Keratinocyte (primary cell): Measurements from ENCODE around the gene FLT3LG. TPM values are rescaled to one million over a fixed set of nuclear protein-coding genes. Genes with fewer than 3 reads are reported as not detected.
A peak's percentile ranks its signal among the peaks of the same experiment; 100 is the strongest.

Experiments used
- DNase-seq: peaks from one replicate; pipeline ENCODE4 v3.0.0-alpha.2; 2011; ENCODE audit warnings: low read depth, missing footprints, low spot score
- FAIRE-seq: peaks from 2 replicates; lab custom pipeline; 2011; peaks lifted over from hg19 to GRCh38; lab: Jason Lieb, UNC
- H2AFZ ChIP-seq: 2 replicates; pipeline ENCODE4 v1.6.0; 2012; ENCODE audit warnings: low read length, control low read depth, inconsistent platforms; ENCODE audit not compliant: control insufficient read depth
- H3K27ac ChIP-seq: 2 replicates; pipeline ENCODE4 v1.5.1; 2011; ENCODE audit warnings: low read length; ENCODE audit not compliant: control insufficient read depth, insufficient read depth
- H3K27me3 ChIP-seq: 3 replicates; pipeline ENCODE4 v1.6.0; 2011; ENCODE audit warnings: low read length; ENCODE audit not compliant: control insufficient read depth, insufficient read depth; ENCODE audit errors: extremely low read depth
- H3K36me3 ChIP-seq, 2 experiments: 2 replicates in 1 of 2; 3 replicates in 1 of 2; pipeline ENCODE4 v1.5.1; 2011; ENCODE audit warnings: low read length in 2 of 2, mild to moderate bottlenecking in 1 of 2; ENCODE audit not compliant: control insufficient read depth in 2 of 2, insufficient read depth in 2 of 2; ENCODE audit errors: extremely low read depth in 1 of 2
- H3K4me1 ChIP-seq: 3 replicates; pipeline ENCODE4 v1.5.1; 2011; ENCODE audit warnings: low read length; ENCODE audit not compliant: control insufficient read depth, insufficient read depth; ENCODE audit errors: extremely low read depth
- H3K4me2 ChIP-seq: 3 replicates; pipeline ENCODE4 v1.6.0; 2011; ENCODE audit warnings: low read depth, low read length; ENCODE audit not compliant: control insufficient read depth, insufficient read depth; ENCODE audit errors: extremely low read depth
- H3K4me3 ChIP-seq, 3 experiments: fragments of 200-600 bp in 1 of 3; sonication (generic) in 1 of 3; 2 replicates in 2 of 3; 3 replicates in 1 of 3; pipeline ENCODE4 v1.5.1; 2011 to 2016; ENCODE audit warnings: low read length in 3 of 3, mild to moderate bottlenecking in 3 of 3, control low read depth in 2 of 3, inconsistent platforms in 1 of 3, low read depth in 1 of 3, mixed read lengths in 1 of 3, mixed run types in 1 of 3, moderate library complexity in 1 of 3; ENCODE audit not compliant: control insufficient read depth in 2 of 3, insufficient read depth in 2 of 3; ENCODE audit errors: extremely low read depth in 1 of 3
- H3K79me2 ChIP-seq: 2 replicates; pipeline ENCODE4 v1.6.0; 2012; ENCODE audit warnings: low read length; ENCODE audit not compliant: control insufficient read depth, insufficient read depth
- H3K9ac ChIP-seq: 3 replicates; pipeline ENCODE4 v1.6.0; 2011; ENCODE audit warnings: low read length; ENCODE audit not compliant: control insufficient read depth, insufficient read depth; ENCODE audit errors: extremely low read depth
- H3K9me1 ChIP-seq: 3 replicates; pipeline ENCODE4 v1.6.0; 2011; ENCODE audit warnings: low read length; ENCODE audit not compliant: control insufficient read depth, insufficient read depth; ENCODE audit errors: extremely low read depth
- H3K9me3 ChIP-seq: 2 replicates; pipeline ENCODE4 v1.5.1; 2012; ENCODE audit warnings: low read depth, low read length; ENCODE audit not compliant: control insufficient read depth
- H4K20me1 ChIP-seq: 3 replicates; pipeline ENCODE4 v1.6.0; 2011; ENCODE audit warnings: low read length; ENCODE audit not compliant: control insufficient read depth, insufficient read depth; ENCODE audit errors: extremely low read depth
- EZH2 ChIP-seq: IDR thresholded peaks from one replicate; pipeline ENCODE4 v1.6.1; 2012; ENCODE audit warnings: inconsistent platforms, mild to moderate bottlenecking, low read length, moderate library complexity
- dilution Hi-C: fragments of 300-500 bp; cut with MboI; formaldehyde crosslinking; loops from one replicate; pipeline ENCODE4 v1.7.0; 2020; ENCODE audit warnings: low sequenced_read_pairs; ENCODE audit not compliant: extremely low pct_ligation_motif_present
- polyA plus RNA-seq, 5 experiments: library from polyadenylated mRNA; depleted of rRNA in 3 of 5; stranded (reverse) in 3 of 5; stranded (forward) in 1 of 5; unstranded in 1 of 5; fragments of >200 nt; gene quantifications; 1 replicate in 1 of 5; 2 replicates in 3 of 5; 3 replicates in 1 of 5; pipeline versions ENCODE4 v1.2.1 to v1.2.3, GENCODE V29; 2011 to 2012; ENCODE audit warnings: missing spikeins in 2 of 5, low read depth in 1 of 5, low replicate concordance in 1 of 5
- TF ChIP-seq, protein P1 (sequence below), 3 experiments: IDR thresholded peaks in 1 of 3; conservative IDR thresholded peaks in 1 of 3; optimal IDR thresholded peaks in 1 of 3; 2 replicates in 2 of 3; 3 replicates in 1 of 3; pipeline versions ENCODE3 to v1.5.1; 2011; ENCODE audit warnings: low read length in 3 of 3, mild to moderate bottlenecking in 3 of 3, moderate library complexity in 2 of 3, control low read depth in 1 of 3, inconsistent platforms in 1 of 3; ENCODE audit not compliant: insufficient read depth in 2 of 3; ENCODE audit errors: extremely low read depth in 1 of 3

FLT3LG gene
- polyA plus RNA-seq, 1 donor (not counting 4 experiments of a cell fraction or from before 2014, with no cell fraction given) = 0.80 TPM

DNA sequence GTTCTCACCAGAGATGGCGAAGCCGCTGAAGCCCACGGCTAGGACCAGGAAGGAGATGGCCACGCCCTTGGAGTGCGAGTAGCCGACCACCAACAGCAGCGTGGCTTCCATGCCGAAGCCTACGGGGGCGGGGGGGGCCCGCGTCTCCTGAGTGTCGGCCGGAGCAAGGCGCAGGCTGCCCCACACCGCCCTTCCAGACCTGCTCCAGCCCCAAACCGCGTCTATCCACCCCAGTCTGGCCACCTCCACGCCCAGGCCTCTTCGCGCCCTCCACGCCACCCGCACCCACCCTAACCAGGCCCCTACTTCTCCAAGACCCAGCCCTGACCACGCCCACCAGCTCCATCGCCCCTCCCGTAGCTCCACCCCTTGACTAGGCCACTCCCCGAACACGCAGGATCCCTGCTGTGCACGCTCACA is 42.7 kb upstream of the FLT3LG start:
- no peaks in the 10 kb centered on the region for H3K79me2 ChIP-seq
- H2AFZ ChIP-seq = no peak overlapping the region
- H3K9ac ChIP-seq = no peak overlapping the region
- H3K9me3 ChIP-seq = no peaks in the 10 kb centered on the region
- dilution Hi-C loops = no loop called here
- H3K4me2 ChIP-seq = no peak overlapping the region
- H3K9me1 ChIP-seq = no peaks in the 10 kb centered on the region
- peaks cover 7% of the 10 kb centered on the region for H3K4me1 ChIP-seq
- DNase-seq = no peak
- TF ChIP-seq EZH2 = no peak
- TF ChIP-seq, protein P1, sequence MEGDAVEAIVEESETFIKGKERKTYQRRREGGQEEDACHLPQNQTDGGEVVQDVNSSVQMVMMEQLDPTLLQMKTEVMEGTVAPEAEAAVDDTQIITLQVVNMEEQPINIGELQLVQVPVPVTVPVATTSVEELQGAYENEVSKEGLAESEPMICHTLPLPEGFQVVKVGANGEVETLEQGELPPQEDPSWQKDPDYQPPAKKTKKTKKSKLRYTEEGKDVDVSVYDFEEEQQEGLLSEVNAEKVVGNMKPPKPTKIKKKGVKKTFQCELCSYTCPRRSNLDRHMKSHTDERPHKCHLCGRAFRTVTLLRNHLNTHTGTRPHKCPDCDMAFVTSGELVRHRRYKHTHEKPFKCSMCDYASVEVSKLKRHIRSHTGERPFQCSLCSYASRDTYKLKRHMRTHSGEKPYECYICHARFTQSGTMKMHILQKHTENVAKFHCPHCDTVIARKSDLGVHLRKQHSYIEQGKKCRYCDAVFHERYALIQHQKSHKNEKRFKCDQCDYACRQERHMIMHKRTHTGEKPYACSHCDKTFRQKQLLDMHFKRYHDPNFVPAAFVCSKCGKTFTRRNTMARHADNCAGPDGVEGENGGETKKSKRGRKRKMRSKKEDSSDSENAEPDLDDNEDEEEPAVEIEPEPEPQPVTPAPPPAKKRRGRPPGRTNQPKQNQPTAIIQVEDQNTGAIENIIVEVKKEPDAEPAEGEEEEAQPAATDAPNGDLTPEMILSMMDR (optimal IDR thresholded peaks at IDR 0.05 in 1 of 3, IDR thresholded peaks at IDR 0.05 in 1 of 3, conservative IDR thresholded peaks at IDR 0.05 in 1 of 3; ENCODE audit: extremely low read depth in 1 of 3, insufficient read depth in 2 of 3, low read length in 3 of 3) = no peak
- H3K27ac ChIP-seq = no peak overlapping the region
- H3K4me3 ChIP-seq = no peak overlapping the region
- no peaks in the 10 kb centered on the region for H3K36me3 ChIP-seq
- no peak for FAIRE-seq
- H3K27me3 ChIP-seq = peaks cover 92% of the 10 kb centered on the region
- no peaks in the 10 kb centered on the region for H4K20me1 ChIP-seq

DNA sequence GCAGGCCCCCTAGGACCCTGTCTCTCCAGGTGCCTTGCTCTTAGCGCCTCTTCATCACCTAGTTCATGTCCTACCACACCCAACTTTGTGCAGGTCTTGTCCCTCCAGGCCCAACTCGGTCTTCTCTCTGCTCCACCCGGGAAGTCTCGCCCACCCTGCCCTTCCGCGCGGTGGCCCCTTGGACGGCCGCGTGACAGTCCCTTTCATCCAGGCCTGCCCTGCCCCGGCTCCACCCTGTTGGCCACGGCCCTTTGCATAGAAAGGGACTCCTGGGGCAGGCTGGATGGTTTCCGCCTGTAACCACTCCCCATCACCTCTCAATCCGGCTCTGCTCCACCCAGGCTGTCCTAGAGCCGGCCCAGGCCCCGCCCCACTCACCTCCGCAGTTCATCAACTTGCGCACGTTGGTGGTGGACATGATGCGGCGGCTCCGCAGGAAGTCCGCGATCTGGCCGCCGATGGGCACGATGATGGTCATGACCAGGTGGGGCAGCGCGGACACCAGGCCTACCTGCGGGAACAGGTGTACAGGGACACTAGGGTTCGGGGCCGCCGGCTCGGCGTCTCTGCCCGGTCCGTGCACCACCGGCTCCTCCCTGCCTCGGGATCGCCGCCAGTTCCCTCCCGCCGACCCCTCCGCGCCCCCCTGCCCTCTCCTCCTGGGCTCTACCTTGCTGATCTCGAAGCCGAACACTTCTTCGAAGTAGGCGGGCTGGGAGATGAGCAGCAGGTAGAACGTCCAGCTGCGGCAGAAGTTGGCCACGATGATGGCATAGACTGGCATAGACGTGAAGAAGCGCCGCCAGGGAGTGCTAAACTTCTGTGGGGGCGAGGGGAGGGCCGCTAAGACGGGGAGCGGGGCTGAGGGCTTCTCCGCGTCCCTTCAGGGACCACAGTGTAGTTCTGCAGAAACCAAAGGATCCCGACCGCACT is 41.6 kb upstream of the FLT3LG start:
- Histone ChIP-seq H3K4me3 (no peak overlapping the region), H2AFZ (no peak overlapping the region), H3K27me3 (peaks cover 93% of the 10 kb centered on the region), H3K9me3 (no peaks in the 10 kb centered on the region), H3K79me2 (no peaks in the 10 kb centered on the region), H3K4me1 (peaks cover 7% of the 10 kb centered on the region), H3K9me1 (no peaks in the 10 kb centered on the region), H3K9ac (no peak overlapping the region), H3K4me2 (no peak overlapping the region), H3K27ac (no peak overlapping the region), H4K20me1 (no peaks in the 10 kb centered on the region), H3K36me3 (no peaks in the 10 kb centered on the region)
- no peak for FAIRE-seq
- no peak for DNase-seq
- TF ChIP-seq EZH2 = peak; percentile 81
- TF ChIP-seq, protein P1 (optimal IDR thresholded peaks at IDR 0.05 in 1 of 3, IDR thresholded peaks at IDR 0.05 in 1 of 3, conservative IDR thresholded peaks at IDR 0.05 in 1 of 3; ENCODE audit: extremely low read depth in 1 of 3, insufficient read depth in 2 of 3, low read length in 3 of 3) = no peak
- dilution Hi-C loops = no loop called here
